Esophagus muscularis mucosa (tissue), 4 donors: ENCODE data around the gene HIVEP2.

Source experiments
- CTCF ChIP-seq, 3 experiments: fragments of 200-600 bp in 2 of 3; fragments of 450-650 bp in 1 of 3; sonication (generic) in 2 of 3; IDR thresholded peaks; one replicate each; pipeline ENCODE4 v1.5.1; 2017 to 2019; ENCODE audit warnings: antibody characterized with exemption in 3 of 3, mild to moderate bottlenecking in 2 of 3, moderate library complexity in 1 of 3
- EP300 ChIP-seq: sonication (generic); formaldehyde crosslinking; IDR thresholded peaks from one replicate; pipeline ENCODE4 v1.6.1; 2017; ENCODE audit warnings: antibody characterized with exemption
- POLR2A ChIP-seq: fragments of 450-650 bp; IDR thresholded peaks from one replicate; pipeline ENCODE4 v1.6.1; 2017; ENCODE audit warnings: antibody characterized with exemption, moderate library complexity, mild to moderate bottlenecking, low read depth
- POLR2AphosphoS5 ChIP-seq, 2 donors: sonication (generic); formaldehyde crosslinking; IDR thresholded peaks; one replicate each; pipeline ENCODE4 v1.6.1; 2017; ENCODE audit warnings: antibody characterized with exemption in 2 of 2

DNA sequence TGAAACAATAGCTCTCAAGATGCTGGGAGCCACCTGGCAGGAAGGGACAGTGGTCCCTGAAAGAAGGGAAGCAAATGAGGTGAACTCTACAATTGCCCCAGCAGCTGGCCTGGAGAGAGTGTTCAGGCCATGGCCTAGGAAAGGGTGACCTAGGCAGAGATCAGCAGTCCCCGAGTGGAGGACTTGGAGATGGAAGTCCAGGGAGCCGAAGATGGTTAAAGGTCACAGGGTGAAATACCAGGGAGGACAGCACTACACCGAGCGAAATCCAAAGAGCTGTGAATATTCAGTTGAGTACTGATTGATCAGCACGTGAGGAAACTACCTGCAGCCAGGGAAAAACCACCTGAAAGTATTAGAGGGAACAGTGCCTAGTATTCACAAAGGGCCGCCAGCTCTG, 133.1 kb downstream of the HIVEP2 start:
- TF ChIP-seq POLR2AphosphoS5 (IDR thresholded peaks at IDR 0.05) (no peak), EP300 (no peak), CTCF (IDR thresholded peaks at IDR 0.05) (no peak), POLR2A (no peak)
